Adipose tissue (tissue), 3 donors: ENCODE data around the gene IGF1R. TPM values are rescaled to one million over a fixed set of nuclear protein-coding genes. Genes with fewer than 3 reads are reported as not detected.

Source experiments
- H3K27ac ChIP-seq: one replicate; pipeline ENCODE4 v1.5.1; 2013; ENCODE audit warnings: low read depth, low read length
- WGBS, 3 donors: extraction: QIAGEN DNeasy Blood & Tissue Kit; methylation state at CpG; one replicate each; pipeline ENCODE4 v1.1.7; 2013; 5-methylcytosine and 5-hydroxymethylcytosine counted together
- polyA plus RNA-seq, 3 donors: library from polyadenylated mRNA; stranded (reverse); fragments of 200-250 nt; gene quantifications; one replicate each; pipeline ENCODE4 v1.2.3, GENCODE V29; 2013
- donor health status: healthy with polysubstance abuse.
- donor health status: Bipolar disorder and iron deficiency.
- donor health status: healthy.

Gene IGF1R
- polyA plus RNA-seq, 3 donors, result 3.9 to 5.6 (median 4.0) TPM

DNA sequence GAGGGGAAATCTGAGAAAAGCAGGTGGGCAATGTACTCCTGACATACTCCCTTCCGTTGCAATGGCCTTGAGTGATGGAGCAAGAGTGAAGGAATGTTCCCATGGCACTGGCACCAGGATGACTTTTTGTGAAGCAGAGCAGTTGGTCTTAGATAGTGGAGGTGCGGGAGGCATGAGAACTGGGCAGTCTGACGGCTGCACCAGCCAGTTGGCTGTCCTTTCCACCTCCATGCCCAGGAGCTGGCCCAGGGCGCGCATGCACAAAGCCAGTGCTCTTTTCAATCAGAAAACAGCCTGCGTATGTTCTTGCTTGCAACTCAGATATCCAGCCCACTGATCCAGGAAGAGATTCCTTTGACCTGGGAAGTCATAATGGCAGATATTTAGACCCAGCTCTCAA lies 222.4 kb downstream of the IGF1R start:
- H3K27ac ChIP-seq, result no peak overlapping the region
- 53 to 93% (median 90%) methylated on average over 6 of the region's 6 CpGs for WGBS, 3 donors

DNA sequence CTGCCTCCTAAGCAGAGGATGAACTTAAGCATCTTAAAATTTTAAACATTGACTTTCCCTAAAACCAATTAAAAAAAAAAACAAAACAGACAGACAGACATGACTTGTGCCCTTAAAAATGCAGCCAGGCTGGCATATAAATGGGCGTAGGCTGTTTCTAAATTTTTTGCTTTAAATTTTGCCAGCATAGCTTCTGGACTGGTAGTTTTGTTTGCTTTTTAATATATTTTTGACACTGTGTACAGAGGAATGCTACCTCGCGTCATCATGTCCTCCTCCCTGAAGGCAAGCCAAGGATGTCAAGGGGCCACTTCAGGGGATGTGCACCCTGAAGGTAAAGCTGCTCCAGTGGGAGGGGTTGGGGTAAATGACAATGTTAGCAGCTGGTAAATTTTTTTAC lies 224.4 kb downstream of the IGF1R start:
- no peak overlapping the region for H3K27ac ChIP-seq
- WGBS, 3 donors, result 80 to 84% (median 80%) methylated on average over 3 of the region's 3 CpGs

DNA sequence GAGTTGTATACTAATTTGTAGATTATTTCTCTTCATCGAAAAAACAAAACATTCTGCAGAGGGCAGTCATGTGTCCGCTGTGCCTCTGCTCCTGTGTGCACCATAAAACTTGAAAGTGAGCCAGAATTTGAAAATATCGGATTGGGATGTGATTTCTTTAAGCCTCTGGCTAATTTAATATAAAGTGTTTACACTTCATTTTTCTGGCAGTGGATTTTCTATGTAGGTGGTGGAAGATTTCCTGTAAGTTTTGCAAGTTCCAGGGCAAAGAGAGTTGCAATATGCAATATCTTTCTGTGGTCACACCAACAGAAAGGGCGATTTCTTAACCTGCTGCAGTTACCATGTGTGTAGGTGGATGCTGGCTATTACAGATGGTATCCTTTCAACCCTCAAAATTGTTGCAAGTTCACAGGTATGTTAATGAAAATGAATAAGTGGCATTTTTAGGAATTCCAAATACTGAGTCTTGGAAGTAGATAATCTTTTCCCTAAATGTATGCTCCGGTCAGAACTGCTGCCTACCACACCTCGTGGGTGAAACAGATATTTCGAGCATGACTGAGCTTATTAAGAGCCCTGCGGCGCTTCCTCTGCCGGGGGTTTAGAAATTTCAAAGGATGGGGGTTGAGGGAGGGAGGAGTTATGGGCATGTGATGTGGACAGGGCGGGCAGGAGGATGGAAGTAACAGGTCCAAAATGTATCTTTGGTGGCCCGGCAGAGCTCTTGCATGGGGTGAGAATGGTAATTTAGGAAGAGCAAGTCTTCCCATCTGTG lies 225.3 kb downstream of the IGF1R start:
- 41 to 79% (median 55%) methylated on average over 12 of the region's 12 CpGs for WGBS, 3 donors
- no peak overlapping the region for H3K27ac ChIP-seq

DNA sequence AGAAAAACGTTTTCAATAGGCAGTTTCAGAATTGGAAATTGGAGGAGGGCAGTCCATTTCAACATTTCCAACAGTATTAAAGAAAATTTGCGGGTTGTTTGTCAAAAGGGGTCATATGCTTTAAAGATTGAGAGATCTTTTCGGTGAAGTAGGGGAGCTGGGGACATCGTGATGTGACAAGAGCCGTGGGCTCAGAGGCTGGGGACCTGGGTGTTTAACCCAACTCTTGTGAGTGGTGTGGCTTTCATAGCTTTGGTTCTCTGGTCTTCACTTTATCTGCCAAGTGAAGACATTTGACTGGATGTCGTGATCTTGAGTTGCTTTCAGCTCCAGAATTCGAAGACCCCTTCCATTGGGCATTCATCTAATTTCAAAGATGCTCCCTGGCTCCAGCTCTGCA lies 226.0 kb downstream of the IGF1R start:
- H3K27ac ChIP-seq, result no peak overlapping the region
- 51 to 84% (median 66%) methylated on average over 7 of the region's 7 CpGs for WGBS, 3 donors

- WGBS, 3 donors, result 28 to 68% (median 37%) methylated on average over 8 of the region's 8 CpGs
- H3K27ac ChIP-seq, result no peak overlapping the region
Measured at GRCh38 chr15:98874773-98875172, 226.4 kb downstream of the IGF1R start.

GRCh38 chr15:98875309-98875708 lies 227.0 kb downstream of the IGF1R start:
- no peak overlapping the region for H3K27ac ChIP-seq
- 36 to 70% (median 40%) methylated on average over 3 of the region's 3 CpGs for WGBS, 3 donors

GRCh38 chr15:98876451-98877369 lies 228.4 kb downstream of the IGF1R start:
- 74 to 78% (median 78%) methylated on average over 5 of the region's 5 CpGs for WGBS, 3 donors
- H3K27ac ChIP-seq, result no peak overlapping the region

DNA sequence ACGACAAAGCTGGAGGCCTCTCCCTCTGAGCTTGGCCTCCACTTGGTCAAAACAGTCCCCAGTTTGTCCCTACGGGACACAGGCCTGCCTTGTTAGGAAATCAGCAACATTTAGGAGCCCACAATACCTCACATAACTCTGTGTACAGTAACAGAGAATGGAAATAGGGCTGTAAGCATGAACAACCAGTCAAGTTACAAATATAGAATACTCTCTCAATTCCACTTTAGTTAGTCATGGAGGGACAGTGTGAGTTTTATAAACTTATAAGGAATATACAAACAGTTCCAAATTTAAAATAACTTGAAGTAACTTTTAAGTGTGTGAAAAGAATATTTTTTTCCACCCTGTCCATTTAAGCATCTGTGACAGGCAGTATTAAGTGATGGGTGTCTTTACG lies 229.8 kb downstream of the IGF1R start:
- WGBS, 3 donors, result 65 to 82% (median 72%) methylated on average over 3 of the region's 3 CpGs
- no peak overlapping the region for H3K27ac ChIP-seq

DNA sequence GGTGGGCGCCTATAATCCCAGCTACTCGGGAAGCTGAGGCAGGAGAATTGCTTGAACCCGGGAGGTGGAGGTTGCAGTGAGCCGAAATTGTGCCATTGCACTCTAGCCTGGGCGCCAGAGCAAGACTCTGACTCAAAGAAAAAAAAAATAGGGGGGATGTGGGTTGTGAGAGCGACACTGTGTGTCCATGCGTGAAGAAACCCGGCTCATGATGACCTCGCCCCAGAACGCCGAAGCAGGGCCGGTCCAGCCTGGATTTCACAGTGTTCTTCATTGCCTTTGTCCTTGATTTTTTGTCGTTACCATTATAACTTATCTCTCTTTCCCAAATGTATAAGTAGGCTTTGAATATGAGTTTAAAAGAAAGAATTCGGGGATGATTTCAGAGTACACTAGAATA lies 230.5 kb downstream of the IGF1R start:
- no peak overlapping the region for H3K27ac ChIP-seq
- WGBS, 3 donors, result 91 to 94% (median 93%) methylated on average over 14 of the region's 14 CpGs

GRCh38 chr15:98881526-98882520 lies 233.5 kb downstream of the IGF1R start:
- 54 to 78% (median 54%) methylated on average over 14 of the region's 14 CpGs for WGBS, 3 donors
- H3K27ac ChIP-seq, result no peak overlapping the region

- WGBS, 3 donors, result 85 to 95% (median 93%) methylated on average over 11 of the region's 11 CpGs
- no peak overlapping the region for H3K27ac ChIP-seq
Measured at GRCh38 chr15:98883478-98883877, 235.1 kb downstream of the IGF1R start.

GRCh38 chr15:98884894-98885293 lies 236.6 kb downstream of the IGF1R start:
- H3K27ac ChIP-seq, result no peak overlapping the region
- WGBS, 3 donors, result 73 to 89% (median 84%) methylated on average over 3 of the region's 3 CpGs

DNA sequence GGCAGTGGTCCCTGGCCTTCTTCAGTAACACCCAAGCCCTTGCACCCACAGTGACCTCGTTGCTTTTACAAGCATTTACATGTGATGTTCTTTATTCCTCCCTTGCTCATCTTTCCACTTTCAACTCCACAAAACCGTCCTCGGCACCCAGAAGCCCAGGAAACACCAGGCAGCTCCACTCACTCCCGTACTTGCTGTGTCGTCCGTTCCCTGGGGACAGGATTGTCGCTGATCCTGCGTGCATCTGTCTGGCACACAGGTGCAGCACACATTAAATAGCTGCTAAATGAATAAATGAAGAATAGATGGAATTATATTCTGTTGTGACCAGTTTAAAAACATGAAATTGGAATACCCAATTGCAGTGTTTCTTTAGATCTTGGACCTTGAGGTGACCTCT lies 239.6 kb downstream of the IGF1R start:
- WGBS, 3 donors, result 93 to 96% (median 94%) methylated on average over 8 of the region's 8 CpGs

DNA sequence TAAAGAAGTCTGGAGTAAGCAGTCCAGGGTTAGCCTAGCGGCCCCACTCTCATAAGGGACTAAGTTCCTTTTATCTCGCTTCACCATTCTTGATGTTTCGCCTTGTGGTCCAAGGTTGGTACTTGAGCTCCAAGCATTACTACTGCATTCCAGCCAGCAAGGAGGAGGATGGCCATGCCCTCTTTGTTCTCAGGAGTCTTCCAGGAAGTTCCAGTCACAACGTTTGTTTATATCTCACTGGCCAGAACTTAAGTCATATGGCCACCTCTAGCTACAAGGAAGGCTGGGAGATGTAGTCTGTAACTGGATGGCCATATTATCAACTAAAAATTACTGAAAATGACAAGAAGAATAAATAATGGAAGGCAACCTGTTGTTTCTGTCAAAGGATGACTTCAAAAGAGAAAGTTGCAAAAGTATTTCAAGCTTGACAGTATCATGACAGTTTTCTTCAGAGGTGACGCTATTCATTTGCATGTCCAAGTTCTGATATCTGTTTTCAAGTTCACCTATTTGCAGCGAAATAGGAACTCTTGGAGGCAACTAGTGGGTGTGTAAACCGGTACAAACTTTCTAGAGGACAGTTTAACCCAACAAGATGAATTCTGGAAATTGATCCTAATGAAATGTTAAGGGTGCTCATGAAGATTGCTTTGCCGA lies 240.6 kb downstream of the IGF1R start:
- no peak overlapping the region for H3K27ac ChIP-seq
- WGBS, 3 donors, result 87 to 89% (median 87%) methylated on average over 8 of the region's 8 CpGs

More for the DNA sequence above, 239.6 kb downstream of the IGF1R start:
- H3K27ac ChIP-seq, result no peak overlapping the region

GRCh38 chr15:98889930-98890695 lies 241.8 kb downstream of the IGF1R start:
- WGBS, 3 donors, result 93 to 95% (median 94%) methylated on average over 12 of the region's 12 CpGs
- no peak overlapping the region for H3K27ac ChIP-seq

GRCh38 chr15:98891301-98891700 lies 243.0 kb downstream of the IGF1R start:
- 96 to 98% (median 98%) methylated on average over 30 to 31 of the region's 31 CpGs for WGBS, 3 donors
- no peak overlapping the region for H3K27ac ChIP-seq

DNA sequence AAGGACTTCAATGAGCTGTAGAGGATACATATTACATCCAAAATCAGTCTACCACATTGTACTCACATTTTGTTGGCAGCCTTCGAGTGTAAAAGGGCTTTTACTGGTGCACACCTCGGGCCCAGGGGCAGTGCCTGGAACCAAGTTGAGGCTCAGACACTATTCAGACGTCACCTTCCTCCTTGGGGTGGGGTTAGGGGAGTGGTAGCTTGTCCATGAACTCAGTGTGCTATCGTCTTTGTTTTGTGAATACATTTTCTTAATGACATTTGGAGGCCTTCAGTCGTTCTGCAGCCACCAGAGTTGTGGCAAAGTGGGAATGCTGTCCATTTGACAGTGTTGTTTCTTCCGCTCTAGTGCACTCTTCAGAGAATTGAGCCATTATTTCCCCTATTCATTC lies 245.1 kb downstream of the IGF1R start:
- 76 to 86% (median 82%) methylated on average over 6 of the region's 6 CpGs for WGBS, 3 donors
- H3K27ac ChIP-seq, result no peak overlapping the region
